ENCODE data around the gene GABARAPL1.
A peak's percentile ranks its signal among the peaks of the same experiment; 100 is the strongest.

GABARAPL1 gene

DNA sequence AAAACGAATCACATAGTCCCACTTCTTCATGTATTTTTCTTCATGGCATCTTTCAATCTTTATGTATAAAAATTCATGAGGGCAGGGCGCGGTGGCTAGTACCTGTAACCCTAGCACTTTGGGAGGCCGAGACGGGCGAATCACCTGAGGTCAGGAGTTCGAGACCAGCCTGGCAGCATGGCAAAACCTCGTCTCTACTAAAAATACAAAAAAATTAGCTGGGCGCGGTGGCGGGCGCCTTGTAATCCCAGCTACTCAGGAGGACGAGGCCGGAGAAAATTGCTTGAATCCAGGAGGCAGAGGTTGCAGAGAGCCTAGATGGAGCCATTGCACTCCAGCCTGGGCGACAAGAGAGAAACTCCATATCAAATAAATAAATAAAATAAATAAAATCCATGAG is 2.5 kb upstream of the GABARAPL1 start:
- Histone ChIP-seq H3K4me1 (ENCODE audit: control insufficient read depth, insufficient read depth, low read length) (peaks cover 6% of the 10 kb centered on the region), H3K27ac (ENCODE audit: extremely low read depth, low read depth, low read length) (no peak overlapping the region), H3K9me3 (ENCODE audit: control insufficient read depth, insufficient read depth, low read depth, low read length) (no peaks in the 10 kb centered on the region), H3K4me3 (ENCODE audit: low read depth, low read length) (no peak overlapping the region), H3K36me3 (ENCODE audit: control insufficient read depth in 2 of 2, insufficient read depth in 1 of 2, low read length in 2 of 2) (no peaks in the 10 kb centered on the region)
- POLR2A ChIA-PET: no interaction called here
- TF ChIP-seq ZNF514 (tag by site-specific recombination; IDR thresholded peaks at IDR 0.05) (no peak), ZNF114 (tag by site-specific recombination; IDR thresholded peaks at IDR 0.05) (no peak), ZNF623 (tag by site-specific recombination; IDR thresholded peaks at IDR 0.05) (no peak), ZNF670 (tag by site-specific recombination; IDR thresholded peaks at IDR 0.05; ENCODE audit: low read depth) (no peak), ZNF248 (tag by site-specific recombination; IDR thresholded peaks at IDR 0.05) (no peak), ZNF555 (tag by site-specific recombination; conservative IDR thresholded peaks at IDR 0.05) (no peak), ZIC2 (tag by site-specific recombination; IDR thresholded peaks at IDR 0.05) (no peak), HOXC10 (CRISPR knock-in tag; IDR thresholded peaks at IDR 0.05) (no peak), ZBTB8A (tag by site-specific recombination; IDR thresholded peaks at IDR 0.05) (no peak), SALL2 (tag by site-specific recombination; IDR thresholded peaks at IDR 0.05; ENCODE audit: borderline replicate concordance) (no peak), ZNF677 (tag by site-specific recombination; IDR thresholded peaks at IDR 0.05) (no peak), WT1 (tag by site-specific recombination; IDR thresholded peaks at IDR 0.05) (no peak), PRDM1 (tag by site-specific recombination; IDR thresholded peaks at IDR 0.05) (no peak), ZNF530 (tag by site-specific recombination; IDR thresholded peaks at IDR 0.05; ENCODE audit: low read depth) (no peak), GFI1B (tag by site-specific recombination; IDR thresholded peaks at IDR 0.05) (no peak), ZNF596 (tag by site-specific recombination; IDR thresholded peaks at IDR 0.05) (no peak), BCL11A (tag by site-specific recombination; IDR thresholded peaks at IDR 0.05; ENCODE audit: low read depth) (no peak)
- TF ChIP-seq, protein P1, sequence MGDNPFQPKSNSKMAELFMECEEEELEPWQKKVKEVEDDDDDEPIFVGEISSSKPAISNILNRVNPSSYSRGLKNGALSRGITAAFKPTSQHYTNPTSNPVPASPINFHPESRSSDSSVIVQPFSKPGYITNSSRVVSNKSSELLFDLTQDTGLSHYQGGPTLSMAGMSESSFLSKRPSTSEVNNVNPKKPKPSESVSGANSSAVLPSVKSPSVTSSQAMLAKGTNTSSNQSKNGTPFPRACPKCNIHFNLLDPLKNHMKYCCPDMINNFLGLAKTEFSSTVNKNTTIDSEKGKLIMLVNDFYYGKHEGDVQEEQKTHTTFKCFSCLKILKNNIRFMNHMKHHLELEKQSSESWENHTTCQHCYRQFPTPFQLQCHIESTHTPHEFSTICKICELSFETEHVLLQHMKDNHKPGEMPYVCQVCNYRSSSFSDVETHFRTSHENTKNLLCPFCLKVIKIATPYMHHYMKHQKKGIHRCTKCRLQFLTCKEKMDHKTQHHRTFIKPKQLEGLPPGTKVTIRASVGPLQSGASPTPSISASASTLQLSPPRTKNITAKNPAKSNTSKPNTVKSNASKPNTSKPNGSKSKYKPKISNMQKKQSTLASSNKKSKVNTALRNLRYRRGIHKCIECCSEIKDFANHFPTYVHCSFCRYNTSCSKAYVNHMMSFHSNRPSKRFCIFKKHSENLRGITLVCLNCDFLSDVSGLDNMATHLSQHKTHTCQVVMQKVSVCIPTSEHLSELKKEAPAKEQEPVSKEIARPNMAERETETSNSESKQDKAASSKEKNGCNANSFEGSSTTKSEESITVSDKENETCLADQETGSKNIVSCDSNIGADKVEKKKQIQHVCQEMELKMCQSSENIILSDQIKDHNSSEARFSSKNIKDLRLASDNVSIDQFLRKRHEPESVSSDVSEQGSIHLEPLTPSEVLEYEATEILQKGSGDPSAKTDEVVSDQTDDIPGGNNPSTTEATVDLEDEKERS (tag by site-specific recombination; IDR thresholded peaks at IDR 0.05): no peak
- TF ChIP-seq, protein P2, sequence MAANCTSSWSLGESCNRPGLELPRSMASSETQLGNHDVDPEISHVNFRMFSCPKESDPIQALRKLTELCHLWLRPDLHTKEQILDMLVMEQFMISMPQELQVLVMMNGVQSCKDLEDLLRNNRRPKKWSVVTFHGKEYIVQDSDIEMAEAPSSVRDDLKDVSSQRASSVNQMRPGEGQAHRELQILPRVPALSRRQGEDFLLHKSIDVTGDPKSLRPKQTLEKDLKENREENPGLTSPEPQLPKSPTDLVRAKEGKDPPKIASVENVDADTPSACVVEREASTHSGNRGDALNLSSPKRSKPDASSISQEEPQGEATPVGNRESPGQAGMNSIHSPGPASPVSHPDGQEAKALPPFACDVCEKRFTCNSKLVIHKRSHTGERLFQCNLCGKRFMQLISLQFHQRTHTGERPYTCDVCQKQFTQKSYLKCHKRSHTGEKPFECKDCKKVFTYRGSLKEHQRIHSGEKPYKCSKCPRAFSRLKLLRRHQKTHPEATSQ (tag by site-specific recombination; IDR thresholded peaks at IDR 0.05): no peak
- CTCF ChIA-PET: interaction anchor here (0.6 to 1.5 kb wide), 3 partner anchors 17 to 54 kb away, joined by 3 to 5 read pairs (median 4); no protein-coding TSS in a partner anchor

DNA sequence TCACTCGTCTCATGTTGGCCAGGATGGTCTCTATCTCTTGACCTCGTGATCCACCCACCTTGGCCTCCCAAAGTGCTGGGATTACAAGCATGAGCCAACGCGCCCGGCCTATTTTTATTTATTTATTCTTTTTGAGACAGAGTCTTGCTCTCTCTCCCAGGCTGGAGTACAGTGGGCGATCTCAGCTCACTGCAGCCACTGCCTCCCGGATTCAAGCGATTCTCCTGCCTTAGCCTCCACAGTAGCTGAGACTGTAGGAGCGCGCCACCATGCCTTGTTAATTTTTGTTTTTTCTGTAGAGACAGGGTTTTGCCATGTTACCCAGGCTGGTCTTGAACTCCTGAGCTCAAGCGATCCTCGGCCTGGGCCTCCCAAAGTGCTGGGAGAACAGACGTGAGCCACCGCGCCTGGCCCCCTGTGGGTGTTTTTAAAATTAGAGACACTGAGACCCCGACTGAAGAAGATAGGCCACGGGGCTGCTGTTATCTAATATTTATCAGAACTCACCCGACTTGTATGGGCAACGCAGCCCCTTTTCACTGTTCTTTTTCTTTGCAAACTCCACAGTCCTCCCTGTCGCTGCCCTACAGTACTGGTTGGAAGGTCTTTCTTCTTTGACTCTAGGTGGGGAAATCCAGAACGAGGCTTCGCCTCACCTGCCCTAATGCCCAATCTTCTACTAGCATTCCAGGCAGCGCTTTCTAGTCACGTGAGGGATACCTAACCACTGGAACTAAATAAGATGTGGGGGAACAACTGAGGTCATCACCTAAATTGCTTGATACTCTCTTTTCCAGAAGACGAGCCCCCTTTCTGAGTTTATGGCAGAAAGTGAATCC is 1.4 kb upstream of the GABARAPL1 start:
- ChIA-PET POLR2A (no interaction called here), CTCF (no interaction called here)
- Histone ChIP-seq H3K9me3 (ENCODE audit: control insufficient read depth, insufficient read depth, low read depth, low read length) (no peaks in the 10 kb centered on the region), H3K27ac (ENCODE audit: extremely low read depth, low read depth, low read length) (peak overlapping the region; percentile 93; the same call in 1 of the 2 replicates), H3K4me3 (ENCODE audit: low read depth, low read length) (no peak overlapping the region), H3K36me3 (ENCODE audit: control insufficient read depth in 2 of 2, insufficient read depth in 1 of 2, low read length in 2 of 2) (no peaks in the 10 kb centered on the region; a peak in 1 of 3 replicates), H3K4me1 (ENCODE audit: control insufficient read depth, insufficient read depth, low read length) (peaks cover 6% of the 10 kb centered on the region)
- TF ChIP-seq ZNF792 (tag by site-specific recombination; IDR thresholded peaks at IDR 0.05): no peak
- TF ChIP-seq ZNF768 (tag by site-specific recombination; IDR thresholded peaks at IDR 0.05): no peak
- TF ChIP-seq, protein P3, sequence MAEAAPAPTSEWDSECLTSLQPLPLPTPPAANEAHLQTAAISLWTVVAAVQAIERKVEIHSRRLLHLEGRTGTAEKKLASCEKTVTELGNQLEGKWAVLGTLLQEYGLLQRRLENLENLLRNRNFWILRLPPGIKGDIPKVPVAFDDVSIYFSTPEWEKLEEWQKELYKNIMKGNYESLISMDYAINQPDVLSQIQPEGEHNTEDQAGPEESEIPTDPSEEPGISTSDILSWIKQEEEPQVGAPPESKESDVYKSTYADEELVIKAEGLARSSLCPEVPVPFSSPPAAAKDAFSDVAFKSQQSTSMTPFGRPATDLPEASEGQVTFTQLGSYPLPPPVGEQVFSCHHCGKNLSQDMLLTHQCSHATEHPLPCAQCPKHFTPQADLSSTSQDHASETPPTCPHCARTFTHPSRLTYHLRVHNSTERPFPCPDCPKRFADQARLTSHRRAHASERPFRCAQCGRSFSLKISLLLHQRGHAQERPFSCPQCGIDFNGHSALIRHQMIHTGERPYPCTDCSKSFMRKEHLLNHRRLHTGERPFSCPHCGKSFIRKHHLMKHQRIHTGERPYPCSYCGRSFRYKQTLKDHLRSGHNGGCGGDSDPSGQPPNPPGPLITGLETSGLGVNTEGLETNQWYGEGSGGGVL (tag by site-specific recombination; IDR thresholded peaks at IDR 0.05): peak; percentile 33; the same call in 1 of the 2 replicates
- no peak for TF ChIP-seq ZNF426 (tag by site-specific recombination; IDR thresholded peaks at IDR 0.05)
- TF ChIP-seq, protein P4, sequence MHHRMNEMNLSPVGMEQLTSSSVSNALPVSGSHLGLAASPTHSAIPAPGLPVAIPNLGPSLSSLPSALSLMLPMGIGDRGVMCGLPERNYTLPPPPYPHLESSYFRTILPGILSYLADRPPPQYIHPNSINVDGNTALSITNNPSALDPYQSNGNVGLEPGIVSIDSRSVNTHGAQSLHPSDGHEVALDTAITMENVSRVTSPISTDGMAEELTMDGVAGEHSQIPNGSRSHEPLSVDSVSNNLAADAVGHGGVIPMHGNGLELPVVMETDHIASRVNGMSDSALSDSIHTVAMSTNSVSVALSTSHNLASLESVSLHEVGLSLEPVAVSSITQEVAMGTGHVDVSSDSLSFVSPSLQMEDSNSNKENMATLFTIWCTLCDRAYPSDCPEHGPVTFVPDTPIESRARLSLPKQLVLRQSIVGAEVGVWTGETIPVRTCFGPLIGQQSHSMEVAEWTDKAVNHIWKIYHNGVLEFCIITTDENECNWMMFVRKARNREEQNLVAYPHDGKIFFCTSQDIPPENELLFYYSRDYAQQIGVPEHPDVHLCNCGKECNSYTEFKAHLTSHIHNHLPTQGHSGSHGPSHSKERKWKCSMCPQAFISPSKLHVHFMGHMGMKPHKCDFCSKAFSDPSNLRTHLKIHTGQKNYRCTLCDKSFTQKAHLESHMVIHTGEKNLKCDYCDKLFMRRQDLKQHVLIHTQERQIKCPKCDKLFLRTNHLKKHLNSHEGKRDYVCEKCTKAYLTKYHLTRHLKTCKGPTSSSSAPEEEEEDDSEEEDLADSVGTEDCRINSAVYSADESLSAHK (tag by site-specific recombination; IDR thresholded peaks at IDR 0.05): no peak
- TF ChIP-seq YY1 (tag by site-specific recombination; IDR thresholded peaks at IDR 0.05): no peak

Measured in HEK293 (cell line).